CD4-positive, alpha-beta T cell treated with Interleukin-6 for 4 hours (primary cell): Measurements from ENCODE around the gene CLECL1.
"Not testable (repeated sequence)": the region's sequence is repeated elsewhere in the genome, so short reads cannot be mapped to it uniquely, and the experiment has no call there.

Source experiments
- DNase-seq: peaks from one replicate; pipeline ENCODE4 v3.0.0-alpha.2; 2020; ENCODE audit warnings: mixed read lengths

Gene CLECL1

DNA sequence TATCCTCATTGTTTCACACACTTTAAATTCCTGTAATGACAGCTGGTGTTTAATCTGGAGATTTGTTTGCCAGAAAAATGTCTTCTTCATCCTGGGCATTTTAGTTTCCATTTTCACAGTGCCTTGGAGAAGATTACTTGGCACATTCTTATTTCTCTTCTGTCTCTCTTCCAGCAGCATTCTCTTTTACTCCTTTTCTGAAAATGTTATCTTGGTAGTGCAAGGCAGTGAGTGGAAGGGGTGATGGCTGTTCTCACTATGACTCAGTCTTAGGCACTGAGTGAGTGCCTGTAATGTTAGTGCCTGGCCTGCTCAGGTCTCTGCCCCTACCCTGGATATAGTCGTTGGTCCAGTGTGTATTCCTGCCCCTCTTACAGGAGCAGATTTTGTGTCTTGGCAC is 13.1 kb downstream of the CLECL1 start:
- DNase-seq = no peak

DNA sequence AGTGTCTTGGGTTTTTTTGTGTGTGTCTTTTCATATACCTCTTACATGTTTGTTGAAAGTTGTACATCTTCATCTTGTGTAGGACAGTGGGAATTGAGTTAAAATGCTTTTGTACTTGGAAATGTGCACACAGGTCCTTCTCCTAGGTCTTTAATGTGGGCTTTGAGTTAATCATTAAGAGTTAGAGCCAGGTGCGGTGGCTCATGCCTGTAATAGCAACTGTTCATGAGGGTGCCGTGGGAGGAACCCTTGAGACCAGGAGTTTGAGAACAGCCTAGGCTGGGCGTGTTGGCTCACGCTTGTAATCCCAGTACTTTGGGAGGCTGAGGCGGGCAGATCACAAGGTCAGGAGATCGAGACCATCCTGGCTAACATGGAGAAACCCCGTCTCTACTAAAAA is 13.9 kb downstream of the CLECL1 start:
- no peak for DNase-seq

DNA sequence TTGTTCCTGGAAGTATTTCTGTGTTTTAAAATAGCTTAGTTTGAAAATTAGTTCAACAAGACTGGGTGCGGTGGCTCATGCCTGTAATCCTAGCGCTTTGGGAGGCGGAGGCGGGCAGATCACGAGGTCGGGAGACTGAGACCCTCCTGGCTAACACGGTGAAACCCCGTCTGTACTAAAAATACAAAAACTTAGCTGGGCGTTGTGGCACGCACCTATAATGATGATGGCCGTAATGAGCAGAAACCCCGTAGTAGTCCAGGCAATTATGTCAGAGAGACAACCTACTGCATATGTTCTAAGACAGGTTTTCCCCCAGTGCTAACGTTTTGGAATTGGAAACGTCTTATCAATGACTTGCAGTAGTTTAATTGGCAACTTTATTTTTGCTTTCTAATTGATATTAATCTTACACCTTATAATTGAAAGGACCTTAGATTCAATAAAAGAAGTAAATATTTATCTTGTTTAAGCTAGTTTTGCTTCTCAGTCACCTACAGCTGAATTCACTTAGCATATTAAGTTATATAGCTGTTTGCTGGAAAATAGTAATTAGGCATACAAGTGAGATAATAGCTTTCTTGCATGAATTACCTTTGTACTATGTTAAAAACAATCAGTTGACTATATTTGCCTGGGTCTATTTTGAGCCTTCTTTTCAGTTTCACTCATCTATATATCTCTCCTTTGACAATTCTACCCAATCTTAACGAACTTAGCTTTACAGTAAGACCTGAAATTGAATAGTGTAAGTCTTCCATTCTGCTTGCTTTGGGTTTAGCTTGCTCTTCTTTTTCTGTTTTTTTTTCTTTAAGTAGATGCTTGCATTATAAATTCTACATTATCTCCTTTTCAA is 15.6 kb downstream of the CLECL1 start:
- DNase-seq = no peak

DNA sequence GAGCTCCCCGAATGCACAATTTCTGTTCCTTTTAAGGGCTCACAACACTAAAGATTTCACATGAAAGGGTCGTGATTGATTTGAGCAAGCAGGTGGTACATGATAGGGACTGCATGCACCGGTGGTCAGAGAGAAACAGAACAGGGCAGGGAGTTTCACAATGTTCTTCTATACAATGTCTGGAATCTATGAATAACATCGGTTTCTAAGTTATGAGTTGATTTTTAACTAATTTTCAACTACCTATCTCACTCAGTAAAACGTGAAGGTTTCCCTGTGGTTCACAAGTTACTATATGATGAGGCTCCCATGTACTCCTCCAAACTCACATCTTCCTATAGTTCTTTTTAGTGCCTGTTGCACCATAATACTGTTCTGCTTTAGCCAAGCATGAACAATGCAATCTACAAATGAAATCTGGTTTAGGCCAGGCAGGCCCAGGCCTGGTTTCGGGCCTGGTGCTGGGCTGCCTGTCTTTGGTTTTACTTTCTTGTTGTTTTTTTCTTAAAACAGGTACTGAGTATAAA is 19.8 kb downstream of the CLECL1 start:
- not testable (repeated sequence) for DNase-seq

DNA sequence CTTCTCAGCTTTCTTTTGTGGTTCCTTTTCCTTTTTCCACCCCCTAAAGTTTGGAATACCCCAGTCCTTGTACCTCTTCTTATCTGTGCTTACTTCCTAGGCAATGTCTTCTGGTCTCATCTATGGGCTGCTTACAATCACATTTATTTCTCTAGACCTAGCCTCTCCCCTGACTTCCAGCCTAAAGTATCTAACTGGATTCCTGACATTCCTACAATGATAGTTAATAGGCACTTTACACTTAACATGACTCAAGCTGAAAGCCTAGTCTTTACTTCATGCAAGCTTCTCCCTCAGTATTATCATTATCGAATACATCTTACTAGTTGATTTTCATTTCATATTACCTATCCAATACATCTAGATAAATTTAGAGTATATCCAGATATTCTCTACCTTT is 21.2 kb downstream of the CLECL1 start:
- DNase-seq = no peak

DNA sequence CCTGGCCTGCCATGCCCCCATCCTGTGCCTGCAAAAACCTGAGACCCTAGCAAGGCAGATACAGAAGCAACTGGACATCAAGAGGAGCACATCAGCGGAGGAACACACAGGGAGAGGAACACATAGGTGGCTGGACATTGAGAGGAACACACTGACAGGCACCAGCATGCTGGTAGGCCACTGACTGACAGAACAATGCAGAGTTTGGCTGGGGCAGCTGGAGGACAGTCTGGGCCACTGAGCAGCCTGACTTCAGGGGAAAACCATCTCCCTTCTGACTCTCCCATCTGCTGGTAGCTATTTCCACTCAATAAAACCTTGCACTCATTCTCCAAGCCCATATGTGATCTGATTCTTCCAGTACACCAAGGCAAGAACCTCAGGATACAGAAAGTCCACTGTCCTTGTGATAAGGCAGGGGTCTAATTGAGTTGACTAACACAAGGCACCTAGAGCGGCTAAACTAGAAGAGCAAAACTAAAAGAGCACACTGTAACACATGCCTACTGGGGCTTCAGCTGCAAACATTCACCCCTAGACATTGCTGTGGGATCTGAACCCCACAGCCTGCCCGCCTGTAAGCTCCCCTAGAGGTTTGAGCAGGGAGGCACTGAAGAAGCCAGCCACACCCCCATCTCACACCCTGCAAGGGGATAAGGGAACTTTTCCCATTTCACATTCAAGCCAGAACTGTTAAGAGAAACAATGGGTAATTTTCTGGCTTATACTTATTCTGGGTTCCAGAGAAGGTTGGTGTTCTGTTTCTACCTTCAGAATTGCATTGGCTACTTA is 22.1 kb downstream of the CLECL1 start:
- DNase-seq = no peak

DNA sequence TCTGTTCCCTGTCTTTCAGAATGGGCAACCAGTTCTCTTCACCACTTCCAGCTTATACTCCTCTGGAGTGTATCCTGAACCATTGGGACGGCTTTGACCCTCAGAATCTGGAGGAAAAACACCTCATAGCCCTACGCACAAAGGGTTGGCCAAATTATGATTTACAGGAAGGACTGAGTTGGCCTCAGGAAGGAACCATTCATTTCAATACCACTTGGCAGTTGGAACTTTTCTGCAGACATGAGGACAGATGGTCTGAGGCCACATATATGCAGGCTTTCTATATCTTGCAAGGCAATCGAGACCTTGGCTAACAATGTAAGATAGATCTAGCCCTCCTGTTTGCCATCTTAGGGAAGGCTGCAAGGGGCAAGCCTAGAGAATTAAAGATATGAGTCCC is 24.0 kb downstream of the CLECL1 start:
- DNase-seq = no peak

DNA sequence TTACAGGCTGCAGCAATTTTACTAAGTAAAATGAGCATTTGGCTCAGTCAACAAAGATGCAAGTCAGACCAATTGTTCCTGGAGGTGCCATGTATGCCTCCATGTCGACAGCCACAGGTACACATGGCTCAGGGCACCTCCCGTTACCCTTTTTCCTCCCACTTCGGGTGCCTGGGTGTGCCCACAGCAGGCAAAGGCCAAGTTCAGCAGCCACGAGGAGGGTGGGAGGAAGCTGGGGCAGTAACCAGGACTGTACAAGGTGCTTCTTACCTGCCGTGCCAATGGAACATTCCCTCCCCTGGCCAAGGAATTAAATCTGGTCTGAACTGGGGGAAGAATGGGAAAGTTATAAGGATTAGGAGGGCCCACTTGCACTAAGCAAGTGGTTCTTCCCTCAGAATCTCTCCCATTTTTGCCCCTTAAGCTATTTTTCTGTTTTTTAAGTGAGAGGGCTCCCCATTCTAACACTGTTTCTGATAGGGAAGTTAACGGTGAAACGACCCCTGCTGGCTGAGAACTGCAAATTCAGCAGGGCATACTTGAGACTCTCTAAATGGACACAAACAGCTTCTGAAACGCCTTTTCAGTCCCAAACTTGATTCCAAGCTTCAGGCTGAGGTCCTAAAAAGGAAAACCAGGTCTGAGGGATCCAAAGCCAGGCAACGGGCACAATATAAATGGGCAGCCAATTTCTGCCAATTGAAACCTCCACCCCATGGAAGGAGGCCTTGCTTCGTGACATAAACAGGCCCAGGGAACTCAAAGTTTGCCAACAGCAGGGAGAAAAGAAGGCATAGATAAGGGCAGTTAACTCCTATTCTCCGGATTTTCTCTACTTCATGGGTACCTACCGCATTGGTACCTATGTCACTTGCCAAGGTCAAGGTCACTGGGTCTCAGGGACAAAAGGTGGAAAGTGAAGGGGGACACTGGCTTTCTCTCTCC is 24.8 kb downstream of the CLECL1 start:
- DNase-seq = peak; percentile 80

DNA sequence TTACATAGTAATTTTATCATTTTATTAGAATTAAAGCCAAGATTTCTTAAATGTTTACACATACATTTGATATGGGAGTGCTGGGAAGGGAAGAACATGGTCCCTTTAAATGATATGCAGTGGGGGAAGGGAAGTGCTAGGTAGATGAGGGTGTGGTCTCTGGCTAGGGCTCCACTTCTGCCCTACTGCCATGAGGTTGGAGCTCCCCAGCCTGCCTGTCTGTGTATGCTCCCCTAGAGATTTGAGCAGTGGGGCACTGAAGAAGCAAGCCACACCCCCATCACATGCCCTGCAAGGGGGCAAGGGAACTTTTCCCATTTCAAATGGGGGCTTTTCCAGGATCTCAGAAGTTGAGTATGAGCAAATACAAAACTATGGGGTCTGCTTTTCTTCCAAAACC is 25.5 kb downstream of the CLECL1 start:
- DNase-seq = peak; percentile 26

DNA sequence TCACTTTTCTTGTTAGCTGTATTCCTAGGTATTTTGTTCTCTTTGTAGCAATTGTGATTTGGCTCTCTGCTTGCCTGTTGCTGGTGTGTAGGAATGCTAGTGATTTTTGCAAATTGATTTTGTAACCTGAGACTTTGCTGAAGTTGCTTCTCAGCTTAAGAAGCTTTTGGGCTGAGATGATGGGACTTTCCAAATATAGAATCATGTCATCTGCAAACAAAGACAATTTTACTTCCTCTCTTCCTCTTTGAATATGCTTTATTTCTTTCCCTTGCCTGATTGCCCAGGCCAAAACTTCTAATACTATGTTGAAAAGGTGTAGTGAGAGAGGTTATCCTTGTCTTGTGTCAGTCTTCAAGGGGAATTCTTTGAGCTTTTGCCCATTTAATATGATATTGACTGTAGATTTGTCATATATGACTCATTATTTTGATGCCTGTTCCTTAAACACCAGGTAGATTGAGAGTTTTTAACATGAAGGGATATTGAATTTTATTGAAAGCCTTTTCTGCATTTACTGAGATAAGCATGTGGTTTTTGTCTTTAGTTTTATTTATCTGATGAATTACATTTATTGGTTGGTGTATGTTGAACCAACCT is 26.7 kb downstream of the CLECL1 start:
- DNase-seq = no peak

DNA sequence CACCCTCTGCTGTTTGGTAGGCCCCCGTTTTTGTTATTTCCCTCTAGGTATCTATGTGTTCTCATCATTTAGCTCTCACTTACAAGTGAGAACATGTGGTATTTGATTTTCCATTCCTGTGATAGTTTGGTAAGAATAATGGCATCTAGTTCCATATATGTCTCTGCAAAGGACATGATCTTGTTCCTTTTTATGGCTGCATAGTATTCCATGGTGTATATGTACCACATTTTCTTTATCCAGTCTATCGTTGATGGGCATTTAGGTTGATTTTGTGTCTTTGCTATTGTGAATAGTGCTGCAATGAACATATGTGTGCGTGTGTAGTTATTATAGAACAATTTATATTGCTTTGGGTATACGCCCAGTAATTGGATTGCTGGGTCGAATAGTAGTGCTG is 28.3 kb downstream of the CLECL1 start:
- DNase-seq = not testable (repeated sequence)

DNA sequence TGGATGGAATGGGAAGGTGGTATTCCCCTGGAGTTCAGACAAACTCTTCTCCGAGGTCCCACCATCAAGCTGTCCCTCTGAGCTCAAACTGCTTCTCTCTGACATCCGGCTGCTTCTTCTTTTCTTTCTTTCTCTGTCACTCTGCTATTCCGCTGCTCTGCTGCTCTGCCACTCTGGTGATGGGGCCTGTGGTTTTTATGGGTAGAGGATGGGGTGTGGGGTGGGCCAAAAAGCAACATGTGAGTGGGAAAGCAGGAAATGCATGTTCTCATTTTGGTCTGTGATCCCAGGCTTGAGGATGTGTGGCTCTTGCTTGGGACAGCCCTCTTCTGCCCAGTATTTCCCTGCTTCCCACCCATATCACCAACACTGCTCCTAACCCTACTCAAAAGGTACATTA is 30.6 kb downstream of the CLECL1 start:
- peak; percentile 72 for DNase-seq

DNA sequence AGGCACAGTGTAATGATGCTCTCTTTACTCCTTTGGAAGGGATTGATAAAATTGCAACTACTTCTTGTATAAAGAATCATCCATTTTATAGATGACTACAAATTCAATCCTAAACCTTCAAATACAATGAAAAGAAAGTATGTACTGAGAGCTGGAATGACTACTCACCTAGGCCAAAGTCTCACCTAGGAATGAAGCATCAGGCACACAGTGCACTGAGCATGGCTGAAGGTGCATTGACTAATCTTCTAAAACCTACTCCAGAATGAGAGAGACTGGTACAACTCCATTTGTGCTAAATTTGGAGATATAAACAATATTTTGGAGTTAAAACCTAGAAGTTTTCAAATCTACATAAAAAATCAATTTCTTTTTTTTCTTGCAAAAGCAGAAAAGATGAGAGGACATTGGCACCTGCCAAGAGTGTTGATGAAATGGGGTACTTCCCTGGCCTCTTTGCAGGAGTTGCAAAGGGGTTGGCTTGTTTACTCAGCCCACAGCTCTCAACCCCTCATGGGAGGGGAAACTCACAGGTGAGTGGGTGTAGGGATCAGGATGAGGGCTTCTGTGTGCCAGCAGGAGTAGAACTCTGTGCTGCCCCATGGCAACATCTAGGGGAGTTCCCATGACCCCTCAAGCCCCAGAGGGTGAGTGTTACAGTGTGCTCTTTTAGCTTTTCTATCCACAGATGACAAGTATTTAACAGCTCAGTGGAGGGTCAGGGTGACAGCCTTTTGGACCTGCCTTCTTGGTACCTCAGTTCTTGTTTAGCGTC is 31.3 kb downstream of the CLECL1 start:
- peak; percentile 28 for DNase-seq

DNA sequence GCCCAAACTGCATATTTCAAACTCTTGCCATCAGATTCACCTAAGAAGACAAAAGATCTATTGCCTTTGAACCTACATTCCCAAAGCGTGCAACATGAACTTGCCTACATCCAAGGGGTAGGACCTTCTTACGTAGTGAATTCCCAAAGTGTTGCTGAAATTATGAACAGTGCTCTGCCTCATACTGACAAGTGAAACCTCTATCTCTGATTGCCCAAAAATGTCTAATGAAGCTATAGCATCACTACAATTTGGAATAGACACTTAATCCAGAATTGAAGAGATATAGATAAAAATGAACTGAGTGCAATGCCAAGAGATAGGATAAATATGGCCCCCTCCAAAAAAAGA is 32.3 kb downstream of the CLECL1 start:
- no peak for DNase-seq

DNA sequence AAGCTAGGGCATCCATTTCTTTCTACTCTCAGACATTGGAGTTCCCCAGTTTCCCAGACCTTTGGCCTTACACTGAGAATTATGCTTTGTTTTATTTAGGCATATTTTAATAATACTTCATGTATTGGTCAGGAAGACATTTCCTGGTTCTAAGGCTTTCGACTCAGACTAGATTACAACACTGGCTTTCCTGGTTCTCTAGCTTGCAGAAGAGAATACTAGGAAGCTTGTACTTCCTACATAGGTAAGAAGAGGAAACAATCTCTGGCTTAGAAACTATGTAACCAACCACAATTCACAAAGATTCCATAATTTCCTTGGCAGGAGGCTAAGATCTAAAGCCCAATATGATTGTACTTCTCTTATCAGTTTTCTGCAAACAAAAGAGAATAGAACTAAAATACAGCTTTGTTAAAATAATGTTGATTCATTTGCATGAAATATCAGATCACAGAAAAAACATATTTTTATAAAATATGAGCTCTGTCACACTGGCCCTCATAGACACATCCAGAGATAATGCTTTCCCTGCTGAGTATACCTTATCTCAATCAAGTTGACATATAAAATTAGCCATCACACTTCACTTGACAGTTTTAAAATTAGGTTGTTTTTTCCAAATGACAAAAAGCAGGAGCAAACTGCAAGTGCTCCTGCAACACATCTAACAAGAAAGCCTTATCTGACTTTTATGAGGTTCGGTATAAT is 32.8 kb downstream of the CLECL1 start:
- DNase-seq = no peak

DNA sequence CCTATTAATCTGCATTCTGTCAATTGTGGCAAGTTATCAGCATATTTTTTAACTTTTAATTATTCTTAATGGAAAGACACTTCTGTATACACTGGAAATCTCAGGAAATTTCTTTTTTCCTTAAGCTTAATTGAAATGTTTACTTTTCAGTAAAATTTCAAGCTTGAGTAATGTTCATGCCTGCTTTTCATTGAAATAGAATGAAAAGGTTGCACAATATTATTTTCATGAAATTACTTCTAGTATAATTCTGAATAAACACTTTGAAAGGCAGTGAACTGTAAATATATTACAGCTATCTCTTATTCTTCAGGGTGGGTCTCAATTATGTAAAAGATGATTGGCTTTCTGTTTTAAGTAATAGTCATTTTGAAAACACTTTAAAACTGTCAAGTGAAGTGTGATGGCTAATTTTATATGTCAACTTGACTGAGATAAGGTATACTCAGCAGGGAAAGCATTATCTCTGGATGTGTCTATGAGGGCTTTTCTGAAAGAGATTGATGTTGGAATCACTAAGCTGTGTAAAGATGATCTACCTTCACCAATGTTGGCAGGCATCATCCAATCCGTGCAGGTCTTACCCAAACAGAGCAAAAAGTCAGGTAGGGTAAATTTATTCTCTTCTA is 33.5 kb downstream of the CLECL1 start:
- DNase-seq = no peak

DNA sequence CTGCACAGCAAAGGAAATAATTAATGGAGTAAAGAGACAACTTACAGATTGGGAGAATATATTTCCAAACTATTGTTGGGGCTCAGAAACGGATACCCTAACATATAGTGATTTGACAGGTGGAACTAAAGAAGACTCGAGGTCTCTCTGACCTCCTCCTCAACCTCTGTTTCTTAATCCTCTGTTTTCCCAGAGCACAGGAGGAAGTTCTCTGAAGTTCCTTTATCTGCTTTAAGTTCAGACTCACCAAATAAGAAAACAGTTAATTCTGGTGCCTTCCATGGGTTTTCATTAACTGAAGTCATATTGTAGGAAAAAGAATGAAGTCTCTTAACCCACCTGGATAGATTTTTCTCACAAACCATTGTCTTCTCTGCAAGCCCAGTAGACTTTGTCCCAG is 34.2 kb downstream of the CLECL1 start:
- DNase-seq = no peak

DNA sequence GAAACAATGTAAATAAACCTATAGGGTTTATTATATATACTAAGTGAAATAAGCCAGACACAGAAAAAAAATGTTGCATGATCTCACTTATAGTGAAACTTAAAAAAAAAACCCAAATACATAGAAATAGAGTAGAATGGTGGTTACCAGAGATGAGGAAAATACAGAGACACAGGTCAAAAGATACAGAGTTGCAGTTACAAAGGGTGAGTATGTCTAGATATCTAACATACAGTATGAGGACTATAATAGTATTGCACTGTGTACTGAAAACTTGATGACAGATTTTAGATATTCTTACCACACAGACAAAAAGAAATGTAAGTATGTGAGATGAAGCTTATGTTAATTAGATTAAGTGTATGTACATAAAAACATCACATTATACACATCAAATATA is 35.3 kb downstream of the CLECL1 start:
- no peak for DNase-seq

DNA sequence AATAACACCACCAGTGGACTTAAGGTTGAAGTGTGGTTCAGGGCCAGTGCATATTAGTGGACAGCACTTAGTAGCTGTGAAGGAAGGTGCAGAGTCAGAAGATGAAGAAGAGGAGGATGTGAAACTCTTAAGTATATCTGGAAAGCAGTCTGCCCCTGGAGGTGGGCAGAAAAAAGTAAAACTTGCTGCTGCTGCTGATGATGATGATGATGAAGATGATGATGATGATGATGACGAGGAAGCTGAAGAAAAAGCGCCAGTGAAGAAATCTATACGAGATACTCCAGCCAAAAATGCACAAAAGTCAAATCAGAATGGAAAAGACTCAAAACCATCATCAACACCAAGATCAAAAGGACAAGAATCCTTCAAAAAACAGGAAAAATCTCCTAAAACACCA is 37.2 kb downstream of the CLECL1 start:
- DNase-seq = not testable (repeated sequence)

DNA sequence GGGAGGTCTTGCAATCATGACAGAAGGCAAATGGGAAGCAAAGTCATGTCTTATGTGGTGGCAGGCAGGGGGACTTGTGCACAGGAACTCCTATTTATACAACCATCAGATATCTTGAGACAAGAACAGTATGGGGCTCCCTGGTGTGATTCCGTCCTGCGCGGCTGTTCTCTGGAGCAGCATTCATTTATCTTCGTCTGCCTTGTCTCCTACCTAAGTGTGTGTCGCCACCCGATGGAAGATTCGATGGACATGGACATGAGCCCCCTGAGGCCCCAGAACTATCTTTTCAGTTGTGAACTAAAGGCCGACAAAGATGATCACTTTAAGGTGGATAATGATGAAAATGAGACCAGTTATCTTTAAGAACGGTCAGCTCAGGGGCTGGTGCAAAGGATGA is 37.7 kb downstream of the CLECL1 start:
- DNase-seq = not testable (repeated sequence)
